Islet precursor cell (in vitro differentiated cells): ENCODE measurements around the gene RHOT2.
"Not testable (repeated sequence)": the region's sequence is repeated elsewhere in the genome, so short reads cannot be mapped to it uniquely, and the experiment has no call there.

ENCODE experiments used
- DNase-seq: peaks from one replicate; pipeline ENCODE4 v3.0.0-alpha.2; 2018

The RHOT2 gene

DNA sequence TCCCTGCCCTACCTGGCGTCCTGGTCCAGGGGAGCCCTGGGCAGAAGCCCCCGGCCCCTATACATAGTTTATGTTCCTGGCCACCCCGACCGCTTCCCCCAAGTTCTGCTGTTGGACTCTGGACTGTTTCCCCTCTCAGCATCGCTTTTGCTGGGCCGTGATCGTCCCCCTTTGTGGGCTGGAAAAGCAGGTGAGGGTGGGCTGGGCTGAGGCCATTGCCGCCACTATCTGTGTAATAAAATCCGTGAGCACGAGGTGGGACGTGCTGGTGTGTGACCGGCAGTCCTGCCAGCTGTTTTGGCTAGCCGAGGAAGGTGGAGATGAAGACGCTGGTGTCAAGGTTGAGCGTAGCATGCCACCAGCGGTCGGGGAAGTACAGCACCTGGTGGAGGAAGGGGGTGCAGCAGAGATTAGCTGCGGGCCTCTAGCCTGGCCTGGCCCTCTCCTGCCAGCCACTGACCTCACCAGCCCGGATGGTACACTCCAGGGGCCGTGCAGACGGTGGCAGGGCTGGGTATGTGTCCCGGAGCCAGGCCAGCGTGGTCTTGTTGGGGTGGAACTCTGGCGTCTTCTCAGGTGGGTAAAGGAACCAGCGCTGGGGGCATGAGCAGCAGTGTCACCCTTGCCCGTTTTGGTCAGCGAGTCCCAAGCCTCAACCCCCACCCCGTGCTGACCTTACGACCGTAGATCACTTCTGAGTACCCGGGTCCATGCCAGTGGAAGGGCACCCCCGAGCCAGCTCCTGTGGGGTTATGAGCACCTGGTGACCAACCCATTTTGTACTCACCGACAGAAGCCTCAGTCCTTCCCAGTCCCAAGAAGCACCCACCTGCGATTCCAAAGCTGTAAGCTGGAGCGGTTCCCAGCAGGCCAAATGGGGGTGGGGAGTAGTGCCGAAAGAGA is 14.8 kb downstream of the RHOT2 start:
- no peak for DNase-seq

DNA sequence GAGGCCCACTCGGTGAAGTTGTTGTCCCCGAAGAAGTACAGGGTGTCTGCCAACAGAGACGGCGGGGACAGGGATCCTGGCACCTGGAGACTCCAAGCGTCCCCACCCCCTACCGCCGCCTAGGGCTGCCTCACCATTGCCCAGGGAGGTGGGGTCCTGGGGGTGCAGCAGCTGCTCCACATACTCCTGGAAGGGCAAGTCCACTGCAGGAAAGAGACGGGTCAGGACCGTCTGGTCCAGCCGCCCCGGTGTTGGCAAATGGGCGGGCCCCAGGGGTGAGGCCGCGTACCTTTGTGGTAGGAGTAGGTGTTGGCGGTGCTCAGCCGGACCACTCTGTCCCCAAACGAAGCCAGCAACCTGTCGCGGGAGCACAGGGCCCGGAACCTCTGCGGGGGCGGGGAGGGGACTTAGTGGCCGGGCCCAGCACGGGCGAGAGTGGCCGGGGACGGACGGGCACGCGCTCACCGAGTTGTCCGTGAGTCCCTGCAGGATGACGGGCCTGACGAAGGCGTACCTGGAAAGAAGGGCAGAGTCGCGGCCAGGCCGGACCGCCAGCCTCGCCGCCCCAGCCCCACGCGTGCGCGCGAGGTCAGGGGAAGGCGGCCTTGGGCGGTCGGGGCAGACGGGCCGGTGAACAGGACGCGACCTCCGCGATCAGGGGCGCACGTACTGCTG is 15.6 kb downstream of the RHOT2 start:
- no peak for DNase-seq

DNA sequence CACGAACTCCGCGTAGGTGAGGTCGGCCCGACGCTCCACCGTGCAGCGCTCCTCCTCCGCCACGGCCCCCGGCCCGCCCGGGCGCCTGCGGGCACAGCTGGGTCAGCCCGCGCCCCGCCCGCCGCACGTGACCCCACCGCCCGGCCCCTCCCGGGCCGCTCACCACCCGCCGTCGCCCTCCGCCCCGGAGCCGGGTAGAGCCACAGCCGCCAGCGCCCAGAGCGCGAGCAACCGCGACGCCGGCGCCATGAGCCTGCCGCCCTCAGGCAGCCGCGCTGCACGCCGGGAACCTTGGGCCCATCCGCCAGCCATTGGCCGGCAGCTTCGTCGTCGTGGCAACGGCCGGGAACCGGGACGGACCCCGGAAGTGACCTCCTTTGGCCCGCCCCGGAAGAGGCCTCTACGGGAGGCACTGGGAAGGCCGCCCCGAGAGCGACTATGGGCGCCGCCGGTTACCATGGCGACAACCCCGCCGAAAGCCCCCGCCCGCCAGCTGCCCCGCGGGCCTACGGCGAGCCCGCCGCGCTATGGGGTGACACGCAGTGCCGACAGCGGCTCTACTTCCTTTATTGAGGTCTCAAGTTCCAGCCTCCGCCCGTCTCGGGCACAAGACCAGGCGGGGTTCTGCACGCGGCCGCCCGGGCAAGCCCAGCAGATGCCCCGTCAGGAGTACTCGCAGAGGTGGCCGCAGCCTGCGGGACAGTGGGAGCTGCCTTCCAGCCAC is 16.3 kb downstream of the RHOT2 start, which contains the start of gene JMJD8:
Gene JMJD8, minus strand, starts transcription at position 264 of the 724 bp plus-strand sequence. Its CDS starts 15 bp downstream, at position 249.
- peak; percentile 97 for DNase-seq

DNA sequence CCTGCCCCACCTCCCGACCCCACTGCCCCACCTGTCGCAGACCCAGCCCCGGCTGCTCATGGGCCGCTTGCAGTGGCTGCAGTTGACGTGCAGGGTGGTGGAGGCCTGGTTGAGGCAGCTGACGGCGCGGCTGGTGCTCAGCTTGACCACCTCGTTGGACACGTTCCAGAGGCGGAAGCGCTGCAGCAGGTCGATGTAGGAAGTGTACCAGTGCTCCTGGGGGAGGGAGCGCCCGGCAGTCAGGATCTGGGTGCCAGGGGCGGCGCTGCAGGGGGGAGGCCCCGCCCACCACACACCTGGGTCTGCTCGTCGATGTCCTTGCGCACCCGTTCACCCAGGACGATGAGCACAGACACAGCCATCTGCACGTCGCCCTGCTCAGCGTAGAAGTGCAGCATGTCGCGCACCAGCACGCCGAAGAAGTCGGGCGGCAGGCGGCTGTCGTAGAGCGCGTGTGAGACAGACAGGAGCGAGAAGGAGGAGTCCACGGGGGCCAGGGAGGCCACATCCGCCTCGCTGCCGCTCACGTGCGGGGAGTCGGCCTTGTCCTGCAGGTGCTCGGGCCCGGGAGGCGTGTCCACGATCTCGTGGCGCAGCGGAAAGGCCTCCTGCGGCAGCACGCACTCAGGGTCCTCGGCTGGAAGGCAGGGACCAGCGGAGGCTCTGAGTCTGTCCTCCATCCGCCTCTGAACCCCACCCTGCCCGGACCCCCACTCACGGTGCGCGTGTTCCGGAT is 17.2 kb downstream of the RHOT2 start:
- DNase-seq: no peak

DNA sequence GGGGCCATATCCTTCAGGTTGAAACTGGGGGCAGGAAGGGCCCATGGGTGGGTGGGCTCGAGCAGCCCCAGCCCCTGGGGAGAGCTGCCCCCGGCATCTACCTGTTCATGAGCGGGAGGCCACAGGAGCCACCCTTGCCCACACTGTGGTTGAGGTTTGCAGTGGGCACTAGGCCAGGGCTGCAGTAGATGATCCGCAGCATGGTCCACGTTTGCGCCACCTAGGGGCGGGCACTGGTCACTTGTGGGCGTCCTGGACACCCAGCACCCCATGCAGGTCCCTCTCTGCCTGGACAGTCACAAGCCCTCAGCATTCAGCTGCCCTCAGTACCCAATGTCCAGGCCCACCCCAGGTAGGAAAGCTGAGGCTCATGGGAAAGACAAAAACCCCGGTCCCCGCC is 18.0 kb downstream of the RHOT2 start:
- DNase-seq: no peak

DNA sequence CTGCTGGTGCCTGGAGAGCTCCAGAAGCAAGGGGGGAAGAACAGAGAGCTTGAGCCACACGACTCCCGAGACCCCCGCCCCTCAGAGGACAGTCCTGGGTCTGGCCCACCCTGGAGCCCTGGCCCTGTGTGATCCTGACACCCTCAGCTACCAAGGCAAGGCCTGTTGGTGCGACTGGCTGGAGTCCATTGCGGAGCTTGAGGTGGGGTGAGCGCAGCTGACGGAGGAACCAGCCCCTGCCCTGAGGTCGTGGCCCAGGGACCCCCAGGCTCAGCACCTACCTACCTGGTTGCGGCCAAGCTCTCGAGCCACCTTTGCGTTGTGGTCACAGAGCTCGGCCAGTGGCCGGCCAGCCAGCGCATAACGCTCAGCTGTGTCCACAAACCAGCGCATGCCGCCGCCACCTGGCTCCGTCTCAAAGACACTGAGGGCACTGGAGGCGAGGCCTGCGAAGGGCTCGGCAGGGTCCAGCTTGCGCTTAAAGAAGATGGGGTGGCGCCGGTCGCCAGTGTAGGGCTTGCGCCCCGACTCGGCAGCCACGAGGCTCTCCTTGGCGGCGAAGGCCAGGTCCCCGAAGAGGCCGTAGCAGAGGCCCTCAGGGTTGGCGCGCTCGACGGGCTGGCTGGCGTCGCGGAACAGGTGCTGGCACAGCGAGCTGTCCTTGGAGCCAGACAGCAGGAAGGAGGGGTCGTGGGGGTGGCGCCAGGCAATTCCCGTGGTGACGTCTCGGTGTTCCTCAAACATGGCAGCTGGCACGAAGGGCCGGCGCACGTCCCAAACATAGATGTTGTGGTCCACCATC is 18.7 kb downstream of the RHOT2 start:
- no peak for DNase-seq

DNA sequence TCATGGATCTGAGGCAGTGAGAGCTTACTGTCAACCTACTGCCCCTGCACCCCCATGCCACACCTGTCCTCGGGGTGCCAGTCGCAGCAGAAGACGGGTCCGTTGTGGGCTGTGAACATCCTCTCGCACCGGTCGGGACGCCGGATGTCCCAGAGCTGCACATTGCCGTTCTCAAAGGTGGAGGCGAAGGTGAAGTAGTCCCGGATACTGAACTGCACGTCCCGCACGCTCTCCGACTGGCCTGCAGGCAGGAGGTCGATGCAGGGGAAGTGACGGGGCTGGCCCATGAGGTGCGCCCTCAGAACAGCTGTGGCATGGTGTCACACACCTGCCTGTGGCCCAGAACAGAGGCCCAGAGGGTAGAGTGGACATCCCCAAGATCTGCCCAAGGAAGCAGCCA is 19.6 kb downstream of the RHOT2 start:
- DNase-seq: no peak

DNA sequence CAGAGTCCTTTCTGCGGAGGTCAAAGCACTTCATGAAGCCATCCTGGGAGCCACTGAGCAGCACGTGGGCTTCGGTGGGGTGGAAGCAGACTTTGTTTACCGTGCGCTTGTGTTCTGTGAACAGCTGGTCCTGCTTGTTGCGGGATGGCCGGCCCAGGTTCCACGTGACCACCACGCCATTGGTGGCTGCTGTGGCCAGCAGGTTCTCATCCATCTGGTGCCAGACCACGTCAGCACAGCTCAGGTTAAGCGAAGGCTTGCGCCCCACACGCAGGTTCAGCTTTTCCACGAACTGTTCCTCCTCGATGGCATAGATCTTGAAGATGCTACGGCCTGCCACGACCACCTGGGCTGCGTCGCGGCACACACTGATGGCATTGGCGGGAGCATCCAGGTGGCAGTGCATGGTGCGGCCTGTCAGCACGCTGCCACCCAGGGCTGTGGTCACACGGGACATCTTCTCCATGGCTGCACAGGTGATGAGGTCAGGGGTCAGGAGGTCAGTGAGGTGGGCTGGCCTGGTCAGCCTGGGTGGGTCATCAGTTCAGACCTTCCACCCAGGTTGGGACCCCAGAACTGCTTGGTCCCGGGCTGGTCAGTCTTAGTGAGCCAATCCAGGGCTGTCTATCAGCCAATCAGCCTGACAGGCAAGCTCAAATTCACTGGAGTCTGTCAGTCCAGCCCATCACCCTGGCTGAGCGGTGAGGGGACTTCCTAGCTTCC is 21.4 kb downstream of the RHOT2 start:
- DNase-seq: no peak

- not testable (repeated sequence) for DNase-seq
Measured at GRCh38 chr16:691242-691641, 23.3 kb downstream of the RHOT2 start.

DNA sequence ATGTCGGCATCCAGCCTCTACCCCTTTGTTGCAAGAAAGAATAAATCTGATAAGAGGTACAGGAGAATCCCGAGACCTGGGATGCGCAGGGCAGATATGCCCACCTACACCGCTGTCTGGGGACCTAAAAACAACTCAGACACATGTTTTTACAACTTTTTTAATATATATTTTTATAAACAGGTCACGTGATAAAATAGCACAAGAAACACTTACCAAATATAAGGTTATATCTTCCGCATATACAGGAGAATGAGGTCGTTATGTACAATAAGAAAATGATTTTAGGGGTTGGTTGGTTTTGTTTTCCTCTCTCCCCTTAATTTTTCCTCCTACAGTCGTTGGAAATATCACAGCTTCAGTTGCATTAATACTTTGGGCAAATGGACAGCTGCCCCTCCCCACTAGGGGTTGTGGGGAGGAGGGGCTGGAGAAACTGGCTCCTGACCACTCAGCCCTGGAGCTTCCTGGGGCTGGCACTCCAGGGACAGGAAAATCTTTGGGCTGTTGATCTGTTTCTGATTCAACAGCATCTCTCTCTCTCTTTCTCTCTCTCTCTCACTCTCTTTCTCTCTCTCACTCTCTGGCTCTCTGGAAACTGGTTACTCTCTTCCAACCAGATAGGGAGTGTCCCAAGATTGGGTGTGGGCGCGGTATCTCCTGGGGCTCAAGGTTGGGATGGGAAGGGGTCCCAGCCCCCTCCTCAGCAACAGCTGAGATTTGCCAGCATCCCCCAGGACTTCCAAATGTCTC is 24.6 kb downstream of the RHOT2 start:
- no peak for DNase-seq

GRCh38 chr16:693364-693763 is 25.4 kb downstream of the RHOT2 start:
- DNase-seq: no peak

DNA sequence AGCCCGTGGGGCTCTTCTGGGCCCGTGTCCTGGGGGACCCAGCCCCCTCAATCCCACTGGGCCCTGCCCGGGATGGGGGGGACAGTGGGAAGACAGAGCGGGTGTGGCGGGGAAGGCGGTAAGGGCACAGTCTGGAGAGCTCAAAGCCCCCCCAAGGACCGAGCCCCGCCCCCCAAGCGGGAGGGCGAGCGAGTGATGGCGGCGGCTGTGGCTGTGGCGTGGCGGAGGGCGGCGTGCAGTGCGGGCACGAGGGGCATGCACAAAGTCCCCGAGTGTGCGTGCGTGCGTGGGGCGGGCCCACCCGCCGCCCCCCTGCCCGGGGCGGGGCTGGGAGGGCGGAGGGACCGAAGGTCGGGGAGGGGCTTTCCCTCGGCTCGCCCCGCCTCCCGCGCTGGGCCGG is 25.8 kb downstream of the RHOT2 start:
- DNase-seq: no peak

GRCh38 chr16:694187-694862 is 26.4 kb downstream of the RHOT2 start:
- DNase-seq: no peak

DNA sequence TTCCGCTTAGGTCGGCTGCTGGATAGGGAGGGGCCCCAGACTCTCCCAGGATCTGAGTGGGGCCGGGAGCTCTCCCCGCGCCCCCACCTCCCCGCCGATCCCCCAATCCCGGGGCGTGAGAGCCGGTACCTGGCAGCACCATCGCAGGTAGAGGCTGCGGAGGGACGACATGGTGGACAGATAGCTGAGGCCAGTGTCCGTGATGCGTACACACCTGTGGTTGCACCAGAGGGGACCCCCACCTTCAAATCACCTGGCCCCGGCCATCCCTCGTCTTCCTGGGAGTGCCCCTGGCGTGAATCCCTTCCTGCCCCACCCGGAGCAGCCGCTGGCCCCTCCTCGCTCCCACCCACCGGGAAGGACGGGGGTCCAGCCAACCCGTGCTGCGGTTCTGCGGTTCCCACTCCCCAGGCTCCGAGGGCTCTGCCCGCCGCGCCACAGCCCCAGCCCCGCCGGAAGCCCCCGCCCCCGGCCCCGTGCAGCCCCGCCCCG is 27.0 kb downstream of the RHOT2 start:
- no peak for DNase-seq

DNA sequence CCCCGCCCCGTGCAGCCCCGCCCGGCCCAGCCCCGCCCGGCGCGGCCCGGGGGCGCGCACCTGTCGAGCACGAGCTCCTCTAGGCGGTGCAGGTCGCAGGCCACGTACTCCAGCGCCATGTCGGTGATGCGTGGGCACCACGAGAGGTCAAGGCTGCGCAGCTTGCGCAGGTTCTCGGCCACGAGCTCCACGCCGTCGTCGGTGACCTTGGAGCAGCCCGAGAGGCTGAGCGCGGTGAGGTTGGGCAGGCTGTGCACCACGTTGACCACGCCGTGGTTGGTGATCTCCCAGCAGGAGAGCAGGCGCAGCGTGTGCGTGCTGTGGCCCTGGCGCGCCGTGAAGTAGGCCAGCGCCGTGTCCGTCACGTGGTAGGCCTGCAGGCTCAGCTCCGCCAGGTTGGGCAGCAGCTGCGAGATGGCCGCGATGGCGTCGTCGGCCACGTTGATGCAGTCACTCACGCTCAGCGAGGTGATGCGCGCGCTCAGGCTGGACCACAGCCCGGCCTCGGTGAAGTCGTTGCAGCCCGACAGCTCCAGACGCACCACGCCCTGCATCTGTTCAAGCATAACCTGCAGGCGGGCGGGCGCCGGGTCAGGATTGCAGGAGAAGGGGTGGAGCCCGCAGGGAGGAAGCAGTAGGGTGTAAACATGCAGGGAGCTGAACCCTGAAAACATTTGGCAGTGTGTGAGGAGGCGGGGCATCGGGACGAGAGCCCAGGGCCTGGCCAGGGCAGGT is 27.6 kb downstream of the RHOT2 start:
- no peak for DNase-seq

- no peak for DNase-seq
Measured at GRCh38 chr16:698911-699671, 31.2 kb downstream of the RHOT2 start.

DNA sequence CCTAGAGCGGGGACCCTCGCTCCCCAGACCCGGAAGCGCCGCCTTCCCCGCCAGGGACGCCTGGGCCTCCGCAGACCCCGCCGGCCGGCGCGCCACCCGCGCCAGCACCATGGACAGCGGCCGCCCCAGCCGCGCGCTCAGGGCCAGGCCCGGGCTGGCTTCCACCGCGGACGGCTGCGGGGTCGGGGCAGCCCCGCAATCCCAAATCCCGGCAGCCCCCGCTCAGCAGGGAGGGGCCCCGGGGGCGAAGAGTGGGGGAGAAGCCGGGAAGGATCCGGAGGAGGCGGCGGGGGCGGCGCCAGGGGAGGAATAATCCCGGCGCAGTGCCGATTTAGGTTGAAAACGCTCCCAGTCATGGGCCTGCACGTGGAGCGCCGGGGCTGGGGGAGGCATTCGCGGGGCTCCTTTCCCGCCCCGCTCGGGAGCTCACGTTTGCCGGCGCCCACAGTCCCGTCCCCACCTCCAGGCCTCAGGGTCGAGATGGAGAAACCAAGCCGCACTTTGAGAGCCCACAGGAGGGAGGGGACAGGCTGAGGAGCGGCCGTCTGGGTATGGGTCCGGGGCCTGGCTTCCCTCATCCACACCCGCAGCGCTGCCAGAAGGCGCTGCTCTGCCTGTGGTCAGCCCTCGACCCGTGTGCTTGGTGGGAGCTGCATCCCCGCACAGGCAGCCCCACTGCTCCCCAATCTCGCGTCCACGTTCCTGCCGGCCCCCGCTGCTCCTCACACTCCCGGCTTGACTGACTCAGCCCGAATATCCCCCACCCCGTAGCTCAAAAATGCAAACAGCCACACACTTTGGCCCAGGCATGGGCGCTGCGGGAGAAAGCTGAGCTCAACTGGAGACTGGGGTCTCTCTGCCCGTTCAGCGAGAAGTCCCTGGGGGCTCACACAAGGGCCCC is 33.0 kb downstream of the RHOT2 start:
- DNase-seq: peak; percentile 75
